NOMO-1 treated with DMSO at 0.1 percent for 48 hours (cell line): ENCODE data around the gene SLF2.

Experiments used
- DNase-seq: peaks from one replicate; lab custom pipeline; 2025; ENCODE audit not compliant: unreplicated experiment; lab: John Stamatoyannopoulos, UW

Gene SLF2

GRCh38 chr10:100899171-100899570, 13.6 kb upstream of the SLF2 start:
- DNase-seq, result no peak

GRCh38 chr10:100901051-100901450, 11.7 kb upstream of the SLF2 start:
- no peak for DNase-seq

- DNase-seq, result no peak
These were observed 10.1 kb upstream of the SLF2 start for GRCh38 chr10:100902622-100903021.

DNA sequence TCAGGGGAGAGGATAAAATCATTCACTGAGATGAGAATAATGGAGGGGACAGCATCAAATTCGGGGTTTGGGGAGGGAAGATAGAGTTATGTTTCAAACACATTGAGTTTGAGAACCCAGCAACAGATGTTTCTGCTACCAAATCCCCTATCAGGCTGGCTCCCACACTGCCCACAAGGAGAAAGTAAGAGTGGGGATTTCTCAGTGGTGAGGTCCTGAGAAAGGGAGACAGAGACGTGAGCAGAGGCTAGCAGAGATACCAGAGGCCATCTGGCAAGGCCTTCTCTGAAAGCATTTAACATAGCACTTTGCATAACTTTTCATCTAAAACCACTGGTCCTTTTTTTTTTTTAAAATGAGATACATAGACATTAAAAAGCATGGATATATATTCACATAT, 7.8 kb upstream of the SLF2 start:
- DNase-seq, result no peak

DNA sequence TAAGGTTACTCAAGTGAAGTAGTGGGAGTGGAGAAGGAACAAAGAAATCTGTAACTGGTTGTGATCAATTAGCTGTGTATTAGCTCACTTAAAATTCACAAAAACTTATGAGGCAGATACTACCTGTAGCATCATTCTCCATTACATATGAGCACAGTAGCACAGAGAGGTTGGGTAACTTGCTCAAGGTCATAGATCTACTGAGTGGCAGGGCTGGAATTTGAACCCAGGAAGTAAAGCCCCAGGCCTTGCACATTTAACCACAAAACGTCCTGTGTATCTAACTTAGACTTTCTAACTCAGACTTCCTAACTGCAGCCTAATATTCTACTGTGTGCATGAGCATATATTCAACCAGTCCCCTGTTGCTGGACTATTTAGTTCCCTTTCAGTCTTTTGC, 5.6 kb upstream of the SLF2 start:
- no peak for DNase-seq

DNA sequence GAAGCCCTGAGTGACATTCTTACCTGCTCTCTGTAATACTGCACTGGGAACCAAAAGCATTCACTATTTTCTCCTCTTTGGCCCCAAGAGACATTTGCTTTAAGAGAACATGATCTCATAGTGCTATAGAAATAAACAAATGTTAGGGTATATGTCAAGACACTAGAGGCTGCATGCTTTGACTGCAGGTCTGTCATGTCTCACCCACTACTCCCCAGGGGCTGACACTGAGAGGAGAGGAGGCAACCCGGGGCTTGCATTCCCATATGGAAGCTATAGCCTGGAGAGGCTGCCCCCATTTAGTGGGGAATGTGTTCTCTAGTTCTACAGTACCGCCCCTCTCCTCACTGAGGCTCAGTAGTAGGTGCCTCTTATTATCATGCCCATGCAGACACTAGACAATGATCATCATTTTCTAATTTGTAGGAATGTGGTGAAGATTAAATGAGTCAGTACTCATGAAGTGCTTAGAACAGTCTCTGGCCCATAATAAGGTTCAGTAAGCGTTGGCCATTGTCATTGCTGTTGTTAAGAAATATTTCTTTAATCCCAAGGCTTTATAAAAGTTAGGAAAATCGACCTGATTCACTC, 4.9 kb upstream of the SLF2 start:
- no peak for DNase-seq

- no peak for DNase-seq
These were observed 4.4 kb upstream of the SLF2 start for GRCh38 chr10:100908378-100908777.

GRCh38 chr10:100909501-100910263, 3.1 kb upstream of the SLF2 start:
- peak; percentile 56 for DNase-seq

- DNase-seq, result no peak
These were observed 1.3 kb upstream of the SLF2 start for GRCh38 chr10:100911472-100911871.

GRCh38 chr10:100912013-100912604, 654 bp upstream of the SLF2 start:
- DNase-seq, result peak; percentile 64

DNA sequence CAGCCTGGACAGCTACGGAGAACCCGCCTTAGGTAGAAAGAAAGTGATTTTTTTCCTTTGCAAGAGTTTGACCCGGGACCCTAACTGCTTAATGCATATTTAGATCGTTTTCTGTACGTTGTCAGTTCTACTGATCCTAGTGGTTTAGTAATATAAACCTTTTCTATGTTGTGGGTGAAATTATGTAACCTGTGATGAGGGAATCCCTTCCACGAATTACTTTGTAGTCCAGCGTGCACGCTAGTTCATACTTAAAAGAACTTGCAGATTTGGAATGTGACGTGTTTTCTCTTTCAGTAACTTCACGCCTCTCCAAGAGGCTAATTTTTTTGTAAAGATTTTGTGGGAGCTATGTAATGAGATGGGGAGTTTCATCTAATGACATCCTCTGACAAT, 705 bp downstream of the SLF2 start:
- no peak for DNase-seq

GRCh38 chr10:100917071-100917470, 4.3 kb downstream of the SLF2 start:
- DNase-seq, result no peak

DNA sequence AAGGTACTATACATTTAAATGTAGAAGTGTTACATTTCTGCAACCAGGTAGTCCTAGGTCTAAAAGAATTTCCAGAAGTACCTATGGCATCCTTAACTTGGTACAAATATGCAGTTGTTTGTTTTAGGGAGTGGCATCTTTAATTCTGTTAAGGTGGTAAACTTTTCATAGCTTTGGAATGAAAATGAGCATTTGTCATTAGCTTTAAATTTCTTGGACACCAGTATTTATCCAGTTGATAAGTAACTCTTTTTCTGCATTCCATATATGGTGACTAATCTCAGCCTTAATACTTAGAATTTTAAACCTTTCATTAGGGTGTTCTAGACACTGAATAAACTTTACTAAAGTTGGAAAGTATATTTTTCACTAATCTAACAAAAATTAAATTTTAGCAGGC, 10.8 kb downstream of the SLF2 start:
- DNase-seq, result no peak

DNA sequence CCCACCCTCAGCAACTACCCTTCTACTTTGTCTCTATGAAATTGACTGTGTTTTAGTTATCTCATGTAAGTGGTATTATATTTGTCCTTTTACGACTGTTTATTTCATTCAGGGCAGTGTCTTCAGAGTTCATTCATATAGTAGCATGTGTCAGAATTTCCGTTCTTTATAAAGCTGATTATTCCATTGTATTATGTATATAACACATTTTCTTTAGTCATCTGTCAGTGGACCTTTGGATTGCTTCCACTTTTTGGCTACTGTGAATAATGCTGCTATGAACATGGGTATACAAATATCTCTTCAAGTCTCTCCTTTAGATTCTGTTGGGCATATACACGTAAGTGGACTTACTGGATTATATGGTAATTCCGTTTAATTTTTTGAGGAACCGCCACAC, 14.5 kb downstream of the SLF2 start:
- no peak for DNase-seq

DNA sequence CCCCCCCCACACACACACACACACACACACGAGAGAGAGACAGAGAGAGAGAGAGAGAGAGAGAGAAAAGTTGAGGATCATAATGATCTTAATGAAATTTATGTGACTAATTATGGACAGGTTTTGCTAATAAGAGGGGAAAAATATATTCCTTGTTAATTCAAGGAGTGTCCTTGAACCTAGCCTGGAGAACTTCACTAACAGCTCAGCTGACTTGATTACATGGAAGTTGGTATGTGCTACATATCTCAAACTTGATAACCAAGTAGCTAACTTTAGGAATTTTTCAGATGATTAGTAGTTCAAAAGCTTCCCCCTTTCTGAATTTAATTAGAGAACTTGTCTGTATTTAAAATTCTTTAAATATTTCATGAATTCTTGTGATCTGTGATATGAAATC, 15.3 kb downstream of the SLF2 start:
- DNase-seq, result no peak

GRCh38 chr10:100930368-100930767, 17.6 kb downstream of the SLF2 start:
- no peak for DNase-seq

GRCh38 chr10:100934084-100934659, 21.4 kb downstream of the SLF2 start:
- DNase-seq, result peak; percentile 5

DNA sequence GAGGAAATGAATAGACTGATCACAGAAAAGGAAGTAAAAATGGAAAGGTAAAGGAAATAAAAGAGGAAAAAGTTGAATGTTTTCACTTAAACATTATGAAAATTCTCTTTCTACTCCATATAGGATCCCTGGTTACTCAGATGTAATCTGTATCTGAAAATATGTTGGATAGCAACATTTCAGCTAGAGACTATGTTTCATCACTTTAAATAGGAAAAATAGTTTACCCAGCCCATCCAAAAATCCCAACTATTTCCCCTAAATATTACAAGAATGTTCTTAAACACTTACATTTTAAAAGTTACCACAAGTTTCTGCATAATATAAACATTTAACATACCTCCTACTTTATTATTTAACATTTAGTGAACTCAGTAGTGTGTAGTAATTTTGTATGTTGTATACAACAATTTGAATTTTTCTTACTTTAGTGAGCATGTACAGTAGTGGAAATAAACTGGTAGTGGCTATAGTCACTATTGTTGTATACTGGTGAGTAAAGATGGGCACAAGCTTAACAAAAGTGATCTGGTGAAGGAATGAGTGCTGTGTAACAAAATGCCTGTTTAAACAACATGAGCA, 27.1 kb downstream of the SLF2 start:
- DNase-seq, result no peak

GRCh38 chr10:100942229-100942628, 29.5 kb downstream of the SLF2 start:
- no peak for DNase-seq

DNA sequence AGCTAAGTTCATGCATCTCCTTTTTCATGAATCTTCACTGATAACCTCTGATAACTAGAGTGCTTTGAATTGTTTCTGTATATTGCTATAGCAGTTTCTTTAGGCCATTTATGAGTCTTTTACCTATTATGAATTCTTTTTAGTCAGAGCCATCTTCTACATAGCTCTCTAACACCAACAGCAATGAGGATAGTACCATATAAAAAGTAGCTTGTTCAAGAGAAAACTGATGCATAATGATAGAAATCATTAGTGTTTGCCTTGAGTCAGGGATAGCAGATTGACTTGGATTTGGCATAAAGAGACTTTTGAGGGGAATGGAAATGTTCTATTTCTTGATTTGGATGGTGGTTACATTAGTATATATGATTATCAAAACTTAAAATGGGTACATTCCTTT, 30.7 kb downstream of the SLF2 start:
- no peak for DNase-seq

- no peak for DNase-seq
These were observed 33.0 kb downstream of the SLF2 start for GRCh38 chr10:100945754-100946153.

DNA sequence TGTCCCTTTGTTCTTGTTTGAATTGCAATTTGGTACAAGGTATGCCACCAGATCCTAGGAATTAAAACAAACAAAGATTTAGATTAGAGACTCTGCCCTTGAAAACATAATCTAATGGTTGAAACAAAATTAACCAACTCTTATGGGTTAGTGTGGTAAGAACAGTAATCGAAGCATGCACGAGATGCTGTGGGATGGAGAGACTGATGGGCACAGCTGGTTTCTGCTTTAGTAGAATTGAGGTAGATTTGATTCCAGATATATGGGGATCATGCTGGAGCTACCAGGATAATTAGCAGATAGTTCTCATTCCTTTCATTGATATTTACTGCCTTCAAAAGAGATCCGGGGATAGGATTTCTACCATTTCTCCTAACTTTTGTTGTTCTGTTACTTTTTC, 36.2 kb downstream of the SLF2 start:
- DNase-seq, result no peak
